Activated naive CD4-positive, alpha-beta T cell treated with anti-CD3 and anti-CD28 coated beads, Interleukin-2, amount 10 ng/mL, durations not matched to agents 7 days and 5 days (primary cell): ENCODE results near the gene ACSF3.

Source experiments
- CTCF ChIA-PET: fragments of 350-600 bp; sonication (Branson Sonifier 250); formaldehyde crosslinking; loops from one replicate; lab custom pipeline; 2021; ENCODE audit warnings: antibody characterized with exemption; lab: Charles Lee
- DNase-seq: peaks from one replicate; pipeline ENCODE4 v3.0.0-alpha.2; 2020
- H3K27ac Mint-ChIP-seq: one replicate; pipeline ENCODE4 v1.8.0; 2021; ENCODE audit warnings: mild to moderate bottlenecking, moderate library complexity, mixed read lengths
- H3K27me3 Mint-ChIP-seq: one replicate; pipeline ENCODE4 v1.8.0; 2021; ENCODE audit warnings: mild to moderate bottlenecking, mixed read lengths
- H3K36me3 Mint-ChIP-seq: one replicate; pipeline ENCODE4 v1.8.0; 2021; ENCODE audit warnings: mixed read lengths
- H3K4me1 Mint-ChIP-seq: one replicate; pipeline ENCODE4 v1.8.0; 2021; ENCODE audit warnings: mixed read lengths
- H3K4me3 Mint-ChIP-seq: one replicate; pipeline ENCODE4 v1.8.0; 2021; ENCODE audit warnings: mild to moderate bottlenecking, moderate library complexity, mixed read lengths
- H3K9me3 Mint-ChIP-seq: one replicate; pipeline ENCODE4 v1.8.0; 2021; ENCODE audit warnings: mixed read lengths

The ACSF3 gene

DNA sequence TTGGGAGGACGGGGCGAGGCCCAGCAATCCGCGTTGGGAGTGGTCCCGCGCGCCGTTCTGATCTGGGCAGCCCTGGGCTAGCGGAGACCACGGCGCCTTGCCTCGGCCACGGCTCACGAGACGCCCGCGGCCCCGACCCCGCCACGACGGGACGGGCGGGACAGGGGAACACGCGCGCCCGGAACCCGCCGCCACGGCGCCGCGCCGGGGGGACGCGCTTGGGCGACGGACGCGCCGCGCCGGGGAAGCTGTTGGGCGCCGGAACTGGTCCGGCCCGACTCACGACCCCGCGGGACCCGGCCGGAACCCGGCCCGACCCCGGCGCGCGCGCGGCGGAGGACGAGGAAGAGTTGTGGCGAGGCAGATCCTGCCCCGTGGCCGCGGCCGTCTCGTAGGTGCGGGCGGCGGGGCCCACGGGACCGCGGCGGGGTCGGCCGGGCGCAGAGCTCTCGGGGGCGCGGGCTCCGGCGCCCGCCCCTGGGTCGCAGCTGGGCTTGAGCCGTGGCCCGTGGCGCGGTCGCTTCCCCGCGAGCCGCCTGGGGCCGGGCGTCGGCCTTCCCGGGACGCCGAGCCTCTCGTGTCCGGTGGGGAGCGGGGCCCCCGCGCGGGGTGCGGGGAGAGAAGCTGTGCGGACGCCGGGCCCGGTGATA, at the start of gene ACSF3:
Gene ACSF3 (plus strand): TSS at position 251 of the 650 bp plus-strand sequence. CDS start 6,830 bp downstream, outside the sequence.
- Mint-ChIP-seq H3K9me3 (no peaks in the 10 kb centered on the region), H3K27me3 (peaks cover 38% of the 10 kb centered on the region), H3K36me3 (peaks cover 7% of the 10 kb centered on the region), H3K4me1 (peaks cover 45% of the 10 kb centered on the region), H3K27ac (peak within 1 kb of the TSS; percentile 95), H3K4me3 (peak within 1 kb of the TSS; percentile 92)
- CTCF ChIA-PET, result interaction anchor here (1.3 kb wide), 1 partner anchor 147 kb away, joined by 4 read pairs; no protein-coding TSS in a partner anchor
- DNase-seq, result peak; percentile 74

DNA sequence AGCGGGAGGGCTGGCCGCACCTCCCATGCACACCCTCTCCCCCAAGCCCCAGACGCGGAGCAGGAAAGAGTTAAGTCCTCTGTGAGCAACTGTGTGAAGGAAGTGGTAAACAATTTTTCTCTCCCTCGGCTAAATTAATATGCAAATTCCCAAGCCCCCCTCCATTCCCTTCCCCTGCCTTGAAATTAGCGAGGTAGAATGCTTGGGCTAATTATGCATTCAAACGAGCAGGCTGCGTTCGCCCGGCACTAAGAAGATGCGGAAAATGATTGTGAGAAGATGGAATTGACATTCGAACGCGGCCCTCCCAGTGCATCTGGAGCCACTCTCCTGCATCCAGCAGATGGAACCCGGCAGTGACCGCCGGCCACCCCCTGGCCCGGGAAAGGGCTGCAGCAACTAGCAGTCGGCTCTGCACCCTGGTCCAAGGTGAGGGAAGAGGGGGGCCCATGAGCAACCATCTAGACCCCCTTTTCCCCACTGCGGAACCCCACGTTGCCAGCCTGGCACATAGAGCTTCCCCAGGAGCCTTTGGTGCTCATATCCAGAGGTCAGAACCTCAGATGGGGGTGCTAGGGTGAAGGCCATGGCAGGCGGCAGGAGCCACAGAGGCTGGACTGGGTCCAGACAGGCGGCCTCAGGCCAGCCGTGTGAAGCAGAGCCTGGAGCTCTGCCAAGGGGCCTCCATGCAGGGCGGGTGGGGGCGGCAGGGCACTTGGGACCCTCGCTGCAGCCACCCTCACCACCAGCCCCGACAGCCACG, 49.1 kb upstream of the ACSF3 start:
- no peak overlapping the region for H3K27ac Mint-ChIP-seq
- H3K27me3 Mint-ChIP-seq, result peaks cover 4% of the 10 kb centered on the region
- no peak for DNase-seq

DNA sequence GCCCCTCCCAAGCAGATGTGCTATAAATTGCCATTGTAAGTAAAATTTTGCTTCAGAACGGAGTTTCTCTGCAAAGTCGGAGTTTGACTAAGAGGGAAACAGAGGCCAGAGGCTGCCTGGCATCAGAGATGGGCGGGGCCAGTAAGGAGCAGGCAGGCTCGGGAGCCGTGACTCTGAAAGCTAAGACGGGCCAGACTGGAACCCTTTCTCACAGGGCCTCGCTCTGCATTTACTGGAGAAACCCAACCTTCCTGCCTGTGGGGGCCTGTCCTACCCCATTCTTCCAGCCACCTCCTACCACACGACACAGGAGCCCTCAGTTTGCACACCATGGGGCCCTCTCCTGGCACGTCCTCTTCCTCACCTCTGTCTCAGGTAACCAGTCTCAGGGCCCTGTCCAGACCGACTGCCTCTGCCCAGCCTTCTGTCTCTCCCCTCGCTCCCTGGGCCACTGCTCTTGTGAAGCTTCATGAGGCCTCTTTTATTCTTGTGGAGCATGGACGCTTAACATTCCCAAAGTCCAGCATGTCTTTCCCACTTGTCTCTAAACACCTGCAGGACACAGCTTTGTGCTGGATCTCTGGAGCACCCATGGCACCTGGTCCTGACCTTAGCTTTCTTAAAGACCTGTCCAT, 48.4 kb upstream of the ACSF3 start:
- Mint-ChIP-seq H3K9me3 (peaks cover 2% of the 10 kb centered on the region), H3K4me1 (no peaks in the 10 kb centered on the region), H3K27me3 (peaks cover 4% of the 10 kb centered on the region), H3K36me3 (no peaks in the 10 kb centered on the region), H3K4me3 (no peak overlapping the region), H3K27ac (no peak overlapping the region)
- CTCF ChIA-PET, result no interaction called here
- DNase-seq, result no peak

More for the DNA sequence above, 49.1 kb upstream of the ACSF3 start:
- CTCF ChIA-PET, result no interaction called here
- Mint-ChIP-seq H3K9me3 (peaks cover 2% of the 10 kb centered on the region), H3K4me1 (no peaks in the 10 kb centered on the region), H3K36me3 (no peaks in the 10 kb centered on the region), H3K4me3 (no peak overlapping the region)

DNA sequence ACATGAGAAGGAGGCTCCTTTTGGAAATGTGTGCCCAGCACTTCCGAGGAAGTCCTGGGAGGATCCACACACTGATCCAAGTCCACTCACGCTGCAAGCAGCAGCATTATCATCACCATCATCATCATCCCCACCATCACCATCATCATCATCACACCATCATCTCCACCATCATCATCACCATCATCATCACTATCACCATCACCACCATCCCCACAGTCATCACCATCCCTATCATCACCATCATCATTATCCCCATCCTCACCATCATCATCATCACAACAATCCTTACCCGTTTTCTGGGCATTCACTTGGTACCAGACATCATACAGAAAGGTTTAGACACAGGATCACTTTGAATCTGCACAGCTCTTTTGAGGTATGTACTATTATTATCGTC, 47.8 kb upstream of the ACSF3 start:
- no peak for DNase-seq
- H3K9me3 Mint-ChIP-seq, result peaks cover 2% of the 10 kb centered on the region
- H3K27me3 Mint-ChIP-seq, result peaks cover 4% of the 10 kb centered on the region
- CTCF ChIA-PET, result no interaction called here
- H3K4me3 Mint-ChIP-seq, result no peak overlapping the region
- no peaks in the 10 kb centered on the region for H3K4me1 Mint-ChIP-seq
- no peaks in the 10 kb centered on the region for H3K36me3 Mint-ChIP-seq
- no peak overlapping the region for H3K27ac Mint-ChIP-seq

DNA sequence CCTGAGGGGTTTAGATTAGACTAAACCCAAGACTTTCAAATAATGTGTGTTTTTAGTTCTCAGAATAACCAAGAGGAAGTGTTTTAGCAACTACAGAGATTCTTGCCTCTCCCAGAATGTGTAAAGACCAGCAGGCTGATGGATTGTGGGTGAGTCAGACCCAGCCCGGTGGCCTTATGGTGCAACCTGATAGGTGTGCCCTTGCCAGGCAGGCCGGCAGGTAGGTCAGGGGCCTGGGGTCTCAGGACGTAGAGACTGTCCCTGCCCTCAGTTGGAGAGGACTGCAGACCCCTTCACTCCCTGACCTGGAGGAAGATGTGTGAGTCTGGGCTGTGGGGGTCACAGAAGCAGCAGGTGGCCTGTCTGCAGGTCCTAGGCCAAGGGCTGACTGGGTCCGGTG, 47.2 kb upstream of the ACSF3 start:
- peaks cover 2% of the 10 kb centered on the region for H3K9me3 Mint-ChIP-seq
- no peak overlapping the region for H3K27ac Mint-ChIP-seq
- H3K4me3 Mint-ChIP-seq, result no peak overlapping the region
- peaks cover 4% of the 10 kb centered on the region for H3K27me3 Mint-ChIP-seq
- no peaks in the 10 kb centered on the region for H3K36me3 Mint-ChIP-seq
- H3K4me1 Mint-ChIP-seq, result no peaks in the 10 kb centered on the region
- DNase-seq, result no peak
- CTCF ChIA-PET, result no interaction called here

DNA sequence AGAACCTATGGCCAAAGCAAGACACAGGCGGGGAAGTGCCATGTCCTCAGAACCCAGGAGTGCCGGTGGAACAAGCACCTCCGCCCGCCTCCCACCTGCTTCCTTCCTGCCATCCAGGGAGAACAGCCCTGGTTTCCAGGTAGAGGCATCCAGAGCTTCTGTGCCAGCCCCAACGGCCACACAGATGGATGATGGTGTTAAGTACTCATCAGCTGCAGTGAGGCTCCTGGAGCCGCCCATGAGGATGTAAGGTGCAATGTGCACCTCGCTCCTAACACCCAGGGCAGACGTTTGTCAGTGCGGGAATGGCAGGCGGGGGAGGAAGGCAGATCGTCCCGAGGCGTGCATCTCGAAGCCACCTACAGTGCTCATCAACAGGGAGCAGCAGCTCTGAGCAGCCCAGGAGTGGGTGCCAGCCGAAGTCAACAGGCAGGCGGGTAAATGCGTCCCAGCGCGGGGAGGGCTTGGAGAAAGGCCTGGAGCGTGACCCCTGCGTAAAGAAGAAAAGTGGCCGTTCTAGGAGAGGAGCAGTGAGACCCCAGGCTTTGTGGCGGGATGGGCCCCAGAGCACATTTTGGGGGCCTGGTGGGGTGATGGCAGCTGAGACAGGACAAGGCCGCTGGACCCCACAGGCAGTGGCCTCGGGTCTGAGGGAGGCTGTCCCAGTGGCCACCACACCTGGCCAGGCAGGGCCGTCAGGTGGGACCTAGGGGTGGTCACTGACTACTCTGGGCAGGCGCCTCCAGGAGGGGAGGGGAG, 46.1 kb upstream of the ACSF3 start:
- H3K36me3 Mint-ChIP-seq, result no peaks in the 10 kb centered on the region
- no peak overlapping the region for H3K27ac Mint-ChIP-seq
- DNase-seq, result no peak
- peaks cover 2% of the 10 kb centered on the region for H3K9me3 Mint-ChIP-seq
- no peak overlapping the region for H3K4me3 Mint-ChIP-seq
- H3K27me3 Mint-ChIP-seq, result peaks cover 4% of the 10 kb centered on the region
- CTCF ChIA-PET, result no interaction called here
- no peaks in the 10 kb centered on the region for H3K4me1 Mint-ChIP-seq

DNA sequence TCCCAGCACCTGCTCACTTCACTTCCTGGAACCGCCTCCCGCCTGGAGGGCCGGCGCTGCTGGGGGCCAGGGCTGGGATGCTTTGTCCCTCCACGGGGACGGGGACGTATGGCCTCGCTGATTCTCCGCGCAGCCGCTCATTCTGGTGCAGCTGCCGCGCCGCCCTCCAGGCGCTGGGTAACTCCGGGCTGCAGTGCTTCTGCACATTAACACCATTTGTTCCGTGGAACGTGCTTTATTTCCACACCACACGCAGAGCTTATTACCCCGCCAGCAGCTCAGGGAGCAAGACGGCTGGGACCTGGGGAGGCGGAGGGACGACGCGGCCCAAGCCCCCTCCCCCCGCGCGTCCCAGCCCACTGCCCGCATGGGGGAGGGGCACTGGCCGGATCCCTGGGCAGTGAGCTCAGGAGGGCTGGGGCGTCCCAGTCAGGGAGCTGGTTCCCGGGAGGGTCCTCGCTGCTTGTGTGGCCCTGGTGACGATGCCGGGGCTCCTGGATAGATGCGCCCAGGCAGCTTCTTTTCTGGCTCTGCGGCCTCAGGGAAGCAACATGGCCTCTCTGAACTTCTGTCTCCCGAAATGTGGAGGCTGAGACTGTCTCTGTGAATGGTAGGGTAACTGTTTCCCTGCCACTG, 45.4 kb upstream of the ACSF3 start:
- H3K4me1 Mint-ChIP-seq, result no peaks in the 10 kb centered on the region
- H3K27me3 Mint-ChIP-seq, result peaks cover 7% of the 10 kb centered on the region
- H3K27ac Mint-ChIP-seq, result no peak overlapping the region
- no peaks in the 10 kb centered on the region for H3K36me3 Mint-ChIP-seq
- no peak for DNase-seq
- H3K4me3 Mint-ChIP-seq, result no peak overlapping the region
- CTCF ChIA-PET, result no interaction called here
- peaks cover 2% of the 10 kb centered on the region for H3K9me3 Mint-ChIP-seq

DNA sequence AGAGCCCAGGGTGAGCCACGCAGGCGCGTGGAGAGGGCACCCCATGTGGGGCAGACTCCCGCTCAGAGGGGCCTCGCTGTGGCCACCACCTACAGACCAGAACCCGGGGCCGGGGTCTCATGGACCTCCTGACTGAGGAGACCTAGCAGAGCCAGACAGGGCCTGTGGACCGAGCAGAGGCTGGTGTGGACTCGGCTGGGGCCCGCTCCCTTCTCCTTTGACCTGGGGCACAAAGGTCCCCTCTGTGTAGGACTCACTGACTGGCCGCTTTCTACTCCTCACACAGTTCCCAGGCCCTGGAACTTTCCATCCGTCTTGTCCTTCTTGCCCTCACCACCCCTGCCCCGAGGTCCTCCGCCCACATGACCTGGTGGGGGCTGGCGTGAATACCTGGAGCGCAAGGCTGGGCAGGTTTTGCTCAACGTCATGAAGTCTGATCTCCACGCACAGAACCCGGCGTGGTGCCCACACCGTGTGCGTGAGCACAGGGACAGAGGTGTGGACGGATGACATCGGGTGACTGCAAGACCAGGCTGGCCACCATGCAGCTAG, 44.7 kb upstream of the ACSF3 start:
- Mint-ChIP-seq H3K27ac (no peak overlapping the region), H3K4me3 (no peak overlapping the region), H3K36me3 (no peaks in the 10 kb centered on the region), H3K9me3 (peaks cover 2% of the 10 kb centered on the region), H3K27me3 (peaks cover 12% of the 10 kb centered on the region), H3K4me1 (no peaks in the 10 kb centered on the region)
- CTCF ChIA-PET, result no interaction called here
- no peak for DNase-seq

DNA sequence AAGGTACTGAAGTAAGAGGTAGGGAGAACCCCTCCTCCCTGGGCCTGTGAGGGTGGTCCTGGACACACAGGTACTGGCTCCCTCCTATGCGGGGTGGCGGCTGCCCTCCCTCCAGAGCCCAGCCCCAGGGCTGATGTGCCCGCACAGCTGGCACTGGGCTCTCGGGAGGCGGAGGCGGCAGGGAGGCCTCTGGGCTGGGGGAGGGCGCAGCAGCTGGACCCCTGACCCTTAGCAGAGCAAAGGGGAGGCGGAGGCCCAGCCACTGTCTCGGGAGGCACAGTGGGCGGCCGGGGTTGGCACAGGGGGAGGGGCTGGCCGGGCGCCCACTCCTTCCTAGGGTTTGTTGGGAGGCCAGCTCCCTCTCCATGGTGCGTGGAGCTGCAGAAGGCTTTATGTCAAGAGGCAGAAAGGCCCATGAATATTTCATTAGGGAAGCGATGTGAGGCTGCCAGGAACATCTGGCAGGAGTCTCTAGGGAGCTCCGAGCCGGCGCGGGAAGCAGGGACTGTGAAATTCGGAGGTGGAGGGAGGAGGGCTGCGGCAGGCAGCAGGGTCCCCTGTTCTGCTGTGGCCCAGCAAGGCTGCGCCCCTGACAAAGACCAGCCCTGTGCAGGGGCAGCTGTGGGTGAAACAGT, 44.1 kb upstream of the ACSF3 start:
- H3K4me3 Mint-ChIP-seq, result no peak overlapping the region
- no peaks in the 10 kb centered on the region for H3K36me3 Mint-ChIP-seq
- CTCF ChIA-PET, result no interaction called here
- peaks cover 12% of the 10 kb centered on the region for H3K27me3 Mint-ChIP-seq
- no peak for DNase-seq
- no peak overlapping the region for H3K27ac Mint-ChIP-seq
- H3K9me3 Mint-ChIP-seq, result peaks cover 2% of the 10 kb centered on the region
- H3K4me1 Mint-ChIP-seq, result no peaks in the 10 kb centered on the region

DNA sequence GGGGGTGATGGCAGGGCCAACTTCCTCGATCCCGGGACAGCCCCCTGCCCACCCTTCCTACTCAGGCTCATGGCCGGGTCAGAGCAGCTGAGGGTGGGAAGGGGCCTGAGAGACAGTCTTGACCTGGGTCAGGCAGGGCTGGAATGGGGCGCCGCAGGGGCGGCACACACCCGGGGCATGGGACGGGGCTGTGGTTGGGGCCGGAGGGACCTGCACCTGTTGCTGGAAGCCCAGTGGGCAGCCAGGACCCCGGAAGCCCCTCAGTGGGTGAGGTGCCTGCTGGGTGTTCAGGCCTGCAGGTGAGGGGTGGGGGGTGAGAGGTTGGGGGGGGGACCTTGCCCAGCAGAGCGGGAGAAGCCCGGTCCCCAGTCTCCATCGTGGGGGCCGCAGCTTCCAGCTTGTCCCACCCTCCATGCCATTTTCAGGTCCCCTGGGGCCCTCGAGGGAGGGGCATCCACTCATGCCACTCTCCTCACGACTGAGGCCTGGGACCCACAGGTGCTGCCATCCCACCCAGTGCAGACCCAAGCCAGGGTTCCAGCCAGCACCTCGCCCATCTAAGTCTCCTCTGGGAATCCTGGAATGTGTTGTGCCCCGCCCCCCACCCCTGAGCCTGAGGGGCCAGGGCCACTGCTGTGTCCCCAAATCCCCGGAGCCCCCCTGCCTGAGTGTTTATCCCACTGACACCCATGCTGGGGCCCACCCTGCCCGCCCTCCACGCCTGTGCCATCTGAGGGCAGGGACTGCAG, 43.4 kb upstream of the ACSF3 start:
- peaks cover 2% of the 10 kb centered on the region for H3K9me3 Mint-ChIP-seq
- no peak overlapping the region for H3K4me3 Mint-ChIP-seq
- no peaks in the 10 kb centered on the region for H3K36me3 Mint-ChIP-seq
- no peaks in the 10 kb centered on the region for H3K4me1 Mint-ChIP-seq
- CTCF ChIA-PET, result no interaction called here
- DNase-seq, result no peak
- H3K27ac Mint-ChIP-seq, result no peak overlapping the region
- H3K27me3 Mint-ChIP-seq, result peaks cover 12% of the 10 kb centered on the region

DNA sequence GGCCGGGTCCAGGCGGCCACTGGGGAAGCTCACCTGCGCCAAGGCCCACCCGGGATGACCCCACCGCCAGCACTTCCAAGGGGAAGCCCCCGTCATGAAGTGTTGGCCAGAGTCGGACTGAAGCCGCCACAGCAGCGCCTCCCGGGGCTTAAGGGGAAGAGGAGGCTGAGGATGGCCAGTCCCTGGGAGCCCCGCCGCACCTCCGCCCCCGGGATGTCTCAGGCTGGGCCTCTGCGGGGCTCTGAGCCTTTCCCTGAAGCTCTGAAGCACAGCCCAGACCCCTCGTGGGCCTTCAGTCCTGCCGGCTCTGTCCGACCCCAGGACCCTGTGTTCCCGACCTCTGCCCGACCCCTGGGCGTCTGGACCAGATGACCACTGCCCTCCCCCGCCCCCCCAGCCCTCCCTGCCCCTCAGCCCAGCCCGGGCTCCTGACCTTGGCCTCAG, 42.8 kb upstream of the ACSF3 start:
- Mint-ChIP-seq H3K36me3 (no peaks in the 10 kb centered on the region), H3K27ac (no peak overlapping the region), H3K4me3 (no peak overlapping the region), H3K27me3 (peaks cover 12% of the 10 kb centered on the region), H3K4me1 (no peaks in the 10 kb centered on the region), H3K9me3 (peaks cover 2% of the 10 kb centered on the region)
- DNase-seq, result no peak
- CTCF ChIA-PET, result no interaction called here

DNA sequence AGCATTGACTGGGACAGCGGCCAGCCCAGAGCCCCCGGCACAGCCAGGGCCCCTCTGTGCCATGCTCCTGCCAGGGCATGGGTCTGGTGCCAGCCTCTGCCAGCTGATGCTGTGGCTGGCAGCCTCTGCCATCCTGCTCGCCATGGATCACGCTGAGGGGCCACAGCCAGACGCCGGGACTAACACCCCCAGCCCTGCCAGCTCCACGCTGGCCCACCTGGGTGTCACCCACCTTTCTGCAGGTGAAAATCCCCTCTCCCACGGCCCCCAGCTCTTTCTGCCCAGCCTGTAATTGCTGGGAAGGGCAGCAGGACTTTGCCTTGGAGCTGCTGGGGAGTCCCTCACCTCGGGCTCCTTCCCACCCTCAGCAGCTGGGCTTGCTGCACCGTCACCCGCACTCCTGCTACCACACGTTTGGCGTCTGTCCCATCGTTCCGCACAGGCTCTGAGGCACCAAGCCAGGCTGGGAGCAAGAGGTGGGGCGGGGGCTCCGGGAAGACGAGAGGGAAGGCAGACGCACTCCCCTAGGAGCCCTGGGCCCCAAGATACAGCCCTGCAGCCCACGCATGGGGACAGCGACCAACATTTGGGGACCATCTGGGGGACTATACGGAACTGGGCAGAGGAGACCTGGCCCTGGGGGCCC, 42.0 kb upstream of the ACSF3 start:
- Mint-ChIP-seq H3K9me3 (no peaks in the 10 kb centered on the region), H3K4me3 (no peak overlapping the region), H3K36me3 (no peaks in the 10 kb centered on the region), H3K27me3 (peaks cover 12% of the 10 kb centered on the region), H3K27ac (no peak overlapping the region), H3K4me1 (no peaks in the 10 kb centered on the region)
- no peak for DNase-seq
- CTCF ChIA-PET, result no interaction called here
